HG03039 (cell line): ENCODE results near the gene ITGB2.

Experiments
- ATAC-seq: cut with Tn5 transposase; IDR thresholded peaks from one replicate; pipeline ENCODE4 v1.9.1; 2021; ENCODE audit warnings: mild to moderate bottlenecking, moderate library complexity; ENCODE audit not compliant: unreplicated experiment

Gene ITGB2

GRCh38 chr21:44850905-44851657 lies 69.6 kb downstream of the ITGB2 start:
- no peak for ATAC-seq

GRCh38 chr21:44850208-44850800 lies 70.4 kb downstream of the ITGB2 start:
- no peak for ATAC-seq

DNA sequence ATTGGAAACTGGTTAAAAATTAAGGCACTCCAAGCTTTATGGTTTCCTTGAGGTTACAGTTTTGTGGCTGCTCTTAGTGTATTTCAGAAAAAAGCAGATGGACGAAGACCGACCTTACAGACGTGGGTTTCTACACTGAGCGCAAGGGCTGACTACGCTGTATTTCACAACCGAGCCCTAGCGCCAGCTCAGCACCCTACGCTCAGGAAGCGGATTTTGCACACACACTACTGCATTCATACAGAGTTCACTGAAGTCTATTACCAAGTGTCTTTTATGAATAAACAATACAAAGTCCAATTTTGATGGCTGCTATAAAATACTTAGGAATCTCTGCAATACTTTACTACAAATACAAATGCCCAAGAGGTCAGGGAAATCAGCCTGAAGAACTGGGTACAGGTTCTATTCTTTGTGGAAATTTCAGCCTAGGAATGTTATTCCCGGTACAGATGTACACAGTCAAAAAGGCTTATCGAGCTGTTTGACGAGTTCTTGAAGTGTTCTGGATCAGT lies 71.0 kb downstream of the ITGB2 start:
- ATAC-seq, result no peak

GRCh38 chr21:44848821-44849521 lies 71.7 kb downstream of the ITGB2 start:
- ATAC-seq, result no peak

GRCh38 chr21:44847261-44848056 lies 73.2 kb downstream of the ITGB2 start:
- no peak for ATAC-seq

GRCh38 chr21:44846485-44847260 lies 74.0 kb downstream of the ITGB2 start:
- ATAC-seq, result no peak

- ATAC-seq, result no peak
These were observed 74.5 kb downstream of the ITGB2 start for GRCh38 chr21:44846224-44846484.

DNA sequence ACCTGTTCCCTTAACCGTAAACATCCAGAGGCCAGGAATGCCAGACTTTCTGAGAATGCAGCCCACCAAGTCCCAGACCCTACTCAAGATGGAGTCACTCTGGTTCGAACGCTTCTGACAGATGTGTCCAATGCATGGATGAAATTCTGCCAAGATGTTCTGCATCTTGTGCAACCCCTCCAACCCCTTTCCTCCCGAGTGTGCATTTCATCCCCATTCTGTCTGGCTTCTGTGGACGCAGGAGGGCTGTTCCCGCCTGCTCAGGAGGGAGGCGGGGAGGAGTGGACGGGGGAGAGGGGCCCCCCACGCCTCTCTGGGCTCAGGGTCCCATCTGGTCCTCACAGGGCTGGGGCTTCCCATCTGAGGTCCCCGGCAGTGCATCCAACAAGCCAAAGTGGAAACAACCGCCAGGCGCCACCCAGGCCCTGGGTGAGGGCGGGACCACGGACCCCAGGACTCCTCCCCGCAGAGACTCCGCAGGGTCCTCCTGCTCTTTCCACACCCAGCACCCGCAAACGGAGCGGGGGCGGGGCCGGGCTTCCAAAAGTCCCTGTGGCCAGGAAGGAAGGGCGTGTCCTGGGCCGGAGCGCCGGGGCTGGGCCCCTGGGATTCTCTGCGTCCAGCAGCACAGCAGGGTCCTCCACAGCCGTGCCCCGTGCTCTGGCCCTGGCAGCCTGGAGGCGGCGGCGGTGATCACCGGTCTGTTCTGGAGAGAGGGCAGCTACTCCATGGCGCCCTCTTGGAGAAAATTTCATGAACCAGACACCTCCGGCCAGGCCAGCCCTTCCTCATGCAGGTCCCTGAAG lies 75.1 kb downstream of the ITGB2 start:
- ATAC-seq, result peak; percentile 45

DNA sequence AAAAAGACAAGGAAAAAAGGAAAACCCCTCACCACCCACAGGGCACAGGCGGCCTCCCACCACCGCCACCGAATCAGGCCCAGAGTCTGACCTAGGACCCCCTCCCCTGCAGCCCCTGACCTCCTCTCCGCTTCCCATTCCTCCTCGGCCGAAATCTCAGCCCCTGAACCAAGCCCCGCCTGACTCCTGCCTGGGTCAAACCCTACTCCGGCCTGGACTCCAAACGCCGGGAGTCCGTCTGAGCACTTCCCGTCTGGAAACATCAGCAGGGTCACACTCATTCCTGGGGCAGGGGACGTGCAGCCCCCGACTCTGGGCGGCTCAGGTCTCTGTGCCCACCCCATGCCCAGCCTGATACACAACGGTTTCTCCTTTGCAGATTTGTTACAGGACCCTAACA lies 76.4 kb downstream of the ITGB2 start:
- no peak for ATAC-seq

GRCh38 chr21:44842721-44843445 lies 77.8 kb downstream of the ITGB2 start:
- ATAC-seq, result no peak

DNA sequence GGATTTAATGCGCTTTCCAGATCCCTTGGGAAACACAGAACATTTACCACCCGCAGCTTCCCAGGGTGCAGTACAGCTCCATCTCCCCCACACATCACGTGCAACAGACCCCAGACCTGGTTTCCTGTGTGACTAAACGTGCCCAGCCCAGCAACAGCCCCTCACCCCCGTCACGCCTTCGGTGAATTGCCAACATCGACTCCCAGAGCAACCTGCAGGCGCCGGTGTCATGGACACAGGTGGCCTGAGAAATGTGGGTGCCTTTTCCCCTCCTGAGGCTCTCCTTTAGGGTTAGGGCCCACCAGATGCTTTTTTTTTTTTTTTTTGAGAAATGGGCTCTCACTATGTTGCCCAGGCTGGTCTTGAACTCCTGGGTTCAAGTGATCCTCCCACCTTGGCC lies 78.6 kb downstream of the ITGB2 start:
- no peak for ATAC-seq

DNA sequence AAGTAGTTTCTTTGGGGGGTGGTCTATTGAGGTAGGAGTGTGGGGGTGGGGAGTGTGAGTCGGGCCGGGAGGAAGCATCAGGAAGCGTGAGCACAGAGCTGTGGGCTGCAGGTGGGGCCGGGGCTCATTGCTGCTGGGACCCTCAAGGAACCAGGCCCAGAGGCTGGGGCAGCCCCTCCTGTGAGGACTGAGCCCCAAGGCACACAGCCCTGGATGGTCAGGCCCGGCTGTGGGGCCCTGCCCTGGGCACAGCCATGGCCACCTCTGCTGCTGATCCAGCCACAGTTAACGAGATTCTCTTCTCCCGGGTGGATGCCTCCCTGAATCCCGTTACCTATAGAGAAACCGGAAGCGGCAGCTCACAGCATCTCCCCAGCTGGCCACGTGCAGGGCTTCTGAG lies 79.9 kb downstream of the ITGB2 start:
- no peak for ATAC-seq

- no peak for ATAC-seq
These were observed 81.7 kb downstream of the ITGB2 start for GRCh38 chr21:44838951-44839350.

DNA sequence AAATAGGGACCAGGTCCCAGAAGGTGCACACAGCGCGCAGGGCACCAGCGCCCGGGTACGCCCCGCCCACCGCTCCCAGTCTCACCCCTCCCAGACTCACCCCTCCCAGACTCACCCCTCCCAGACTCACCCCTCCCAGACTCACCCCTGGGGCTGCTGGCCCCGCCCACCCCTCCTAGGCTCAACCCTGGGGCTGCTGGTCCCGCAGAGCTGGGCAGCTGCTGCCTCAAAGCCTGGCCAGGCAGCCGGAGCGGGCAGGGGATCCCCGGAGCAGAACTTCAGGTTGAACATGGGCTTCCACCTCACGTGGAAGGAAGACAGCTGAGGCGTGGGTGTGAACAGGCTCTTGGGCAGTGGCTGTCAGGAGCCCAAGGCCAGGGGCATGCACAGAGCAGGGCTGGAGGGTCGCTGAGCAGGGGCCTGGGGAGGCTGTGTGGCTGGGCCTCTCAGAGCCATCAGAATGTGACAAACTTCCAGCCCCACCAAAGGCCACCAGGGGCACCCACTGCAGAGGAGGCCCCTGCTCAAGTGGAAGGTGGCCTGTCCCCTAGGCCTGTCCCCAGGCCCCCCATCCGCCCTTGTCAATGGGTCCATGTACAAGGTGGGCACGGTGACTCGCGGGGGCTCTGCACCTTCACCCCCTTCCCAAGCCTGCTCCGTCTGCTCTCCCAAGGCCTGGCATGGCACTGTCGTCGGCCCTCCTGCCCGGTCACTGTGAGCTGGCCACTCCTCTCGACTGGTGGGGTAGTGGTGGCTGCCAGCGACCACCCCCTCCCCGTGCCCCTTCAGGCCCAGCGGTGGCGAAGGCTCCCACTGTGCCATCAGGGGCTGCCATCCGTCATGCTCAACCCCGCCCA lies 82.4 kb downstream of the ITGB2 start:
- ATAC-seq, result no peak

DNA sequence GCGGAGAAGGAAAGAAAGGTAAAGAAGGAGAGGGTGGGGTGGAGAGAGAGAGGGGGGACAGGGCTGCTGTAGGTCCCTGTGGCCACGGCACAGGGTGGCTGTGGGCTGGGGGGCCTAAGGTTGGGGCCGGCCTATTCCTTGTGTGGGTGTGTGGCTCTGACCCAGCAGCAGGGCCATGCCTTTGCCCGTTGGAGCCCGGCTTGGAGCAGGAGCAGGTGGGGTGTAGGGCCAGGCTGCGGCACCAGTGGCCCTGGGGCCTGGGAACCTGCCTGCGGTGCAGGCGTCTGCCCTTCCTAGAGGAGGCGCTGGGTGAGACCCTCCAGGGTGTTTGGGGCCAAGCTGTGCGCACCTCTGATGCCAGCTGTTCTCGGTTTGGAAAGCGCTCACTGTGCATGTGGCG lies 83.2 kb downstream of the ITGB2 start:
- ATAC-seq, result no peak

- no peak for ATAC-seq
These were observed 83.8 kb downstream of the ITGB2 start for GRCh38 chr21:44836666-44837471.

GRCh38 chr21:44836349-44836665 lies 84.4 kb downstream of the ITGB2 start:
- no peak for ATAC-seq
